Left colon (tissue), 2 donors: ENCODE data around the gene SPP1. TPM values are rescaled to one million over a fixed set of nuclear protein-coding genes. Genes with fewer than 3 reads are reported as not detected.

Experiments
- ATAC-seq: fragments of 200-7000 bp; cut with Tn5 transposase; one replicate; pipeline ENCODE4 v1.9.1; 2020; ENCODE audit warnings: mild to moderate bottlenecking, moderate library complexity
- DNase-seq, 2 donors: peaks; one replicate each; pipeline ENCODE4 v3.0.0-alpha.2; 2020
- intact Hi-C, 2 donors: fragments of 100-400 bp; cut with DNase I in 1 of 2; cut with micrococcal nuclease in 1 of 2; formaldehyde crosslinking; loops; one replicate each; pipeline versions ENCODE4 v1.11.2 to v1.14.0; 2022; cut with DNase I, micrococcal nuclease
- total RNA-seq, 2 donors: library from RNA; stranded (reverse); fragmentation: NEBNext Ultra II Directional; extraction: Animal tissue kit (Norgen Biotek cat#: 25700); gene quantifications; one replicate each; pipeline ENCODE4 v1.2.1, GENCODE V29; 2021
- donor health status: DM: no; HTN: no; CAD: no.
- donor health status: DM: yes; HTN: yes; CAD: no.

The SPP1 gene
- total RNA-seq, 2 donors from 2014 or later, result 3.7 to 7.6 TPM

GRCh38 chr4:87950493-87950892 lies 25.0 kb upstream of the SPP1 start:
- DNase-seq (no peak), ATAC-seq (no peak)
- intact Hi-C loops, result no loop called here

- intact Hi-C loops, result no loop called here
- no peak for ATAC-seq
These were observed 24.5 kb upstream of the SPP1 start for GRCh38 chr4:87950936-87951511.

GRCh38 chr4:87953826-87954225 lies 21.7 kb upstream of the SPP1 start:
- DNase-seq (no peak), ATAC-seq (no peak)
- intact Hi-C loops, result no loop called here

More at GRCh38 chr4:87950936-87951511, 24.5 kb upstream of the SPP1 start:
- no peak for DNase-seq

- ATAC-seq (no peak), DNase-seq (no peak)
- intact Hi-C loops, result no loop called here
These were observed 19.0 kb upstream of the SPP1 start for GRCh38 chr4:87956501-87956900.

- DNase-seq, result no peak
- ATAC-seq, result no peak
- intact Hi-C loops, result no loop called here
These were observed 18.5 kb upstream of the SPP1 start for GRCh38 chr4:87957061-87957460.

- DNase-seq, result no peak
- intact Hi-C loops, result no loop called here
- ATAC-seq, result no peak
These were observed 13.5 kb upstream of the SPP1 start for GRCh38 chr4:87961993-87962392.

- intact Hi-C loops, result no loop called here
- DNase-seq, result no peak
- no peak for ATAC-seq
These were observed 12.9 kb upstream of the SPP1 start for GRCh38 chr4:87962398-87963146.

- intact Hi-C loops, result no loop called here
- ATAC-seq (no peak), DNase-seq (no peak)
These were observed 10.0 kb upstream of the SPP1 start for GRCh38 chr4:87965501-87965975.

- intact Hi-C loops, result no loop called here
- ATAC-seq (no peak), DNase-seq (no peak)
These were observed 9.4 kb upstream of the SPP1 start for GRCh38 chr4:87966095-87966496.

- no peak for DNase-seq
- no peak for ATAC-seq
- intact Hi-C loops, result no loop called here
These were observed 8.3 kb upstream of the SPP1 start for GRCh38 chr4:87967193-87967592.

GRCh38 chr4:87970121-87970520 lies 5.4 kb upstream of the SPP1 start:
- ATAC-seq (no peak), DNase-seq (no peak)
- intact Hi-C loops, result loop anchor here in 1 of 2 donors (5.0 kb wide), 1 partner anchor 118 kb away; no protein-coding TSS in a partner anchor

GRCh38 chr4:87971866-87972265 lies 3.6 kb upstream of the SPP1 start:
- no peak for ATAC-seq
- intact Hi-C loops, result loop anchor here in 1 of 2 donors (5.0 kb wide), 1 partner anchor 120 kb away; no protein-coding TSS in a partner anchor
- no peak for DNase-seq

- intact Hi-C loops, result loop anchor here in 1 of 2 donors (5.0 kb wide), 1 partner anchor 121 kb away; no protein-coding TSS in a partner anchor
- DNase-seq (peak in 1 of 2 donors; percentile 34), ATAC-seq (peak; percentile 55)
These were observed 2.0 kb upstream of the SPP1 start for GRCh38 chr4:87973283-87974169.

- DNase-seq (no peak), ATAC-seq (no peak)
- intact Hi-C loops, result loop anchor here in 1 of 2 donors (5.0 kb wide), 1 partner anchor 123 kb away; no protein-coding TSS in a partner anchor
These were observed 555 bp upstream of the SPP1 start for GRCh38 chr4:87974856-87975462.

GRCh38 chr4:87977521-87978278 lies 2.2 kb downstream of the SPP1 start:
- ATAC-seq (no peak), DNase-seq (no peak)
- intact Hi-C loops, result no loop called here

- DNase-seq, result no peak
- ATAC-seq, result no peak
- intact Hi-C loops, result no loop called here
These were observed 3.2 kb downstream of the SPP1 start for GRCh38 chr4:87978681-87979080.

GRCh38 chr4:87979810-87980209 lies 4.3 kb downstream of the SPP1 start:
- ATAC-seq (no peak), DNase-seq (no peak)
- intact Hi-C loops, result no loop called here

- DNase-seq (no peak), ATAC-seq (no peak)
- intact Hi-C loops, result no loop called here
These were observed 6.0 kb downstream of the SPP1 start for GRCh38 chr4:87981486-87981885.
